Omental fat pad (tissue), 4 donors: ENCODE data around the gene MAGI1. TPM values are rescaled to one million over a fixed set of nuclear protein-coding genes. Genes with fewer than 3 reads are reported as not detected.

Source experiments
- ATAC-seq: fragments of 150-250 bp; one replicate; pipeline ENCODE4 v1.9.1; 2016; ENCODE audit warnings: mild to moderate bottlenecking, moderate library complexity; ENCODE audit not compliant: low FRiP score
- DNase-seq: peaks from one replicate; pipeline ENCODE4 v3.0.0-alpha.2; 2019; ENCODE audit warnings: low spot score
- CTCF ChIP-seq, 3 donors: fragments of 450-650 bp; IDR thresholded peaks; one replicate each; pipeline ENCODE4 v1.5.1; 2016 to 2017; ENCODE audit warnings: antibody characterized with exemption in 3 of 3, mild to moderate bottlenecking in 3 of 3, moderate library complexity in 2 of 3
- total RNA-seq, 4 donors: library from RNA; depleted of rRNA; stranded (reverse); fragments of >200 nt; gene quantifications; one replicate each; pipeline ENCODE4 v1.1.0, GENCODE V29; 2016

MAGI1 gene
- total RNA-seq, 4 donors from 2014 or later, result 22.9 to 38.8 (median 34.3) TPM

GRCh38 chr3:65953881-65954733, 84.6 kb downstream of the MAGI1 start:
- ATAC-seq (no peak), DNase-seq (no peak)
- TF ChIP-seq CTCF (IDR thresholded peaks at IDR 0.05), result no peak

- TF ChIP-seq CTCF (IDR thresholded peaks at IDR 0.05), result no peak
- DNase-seq, result no peak
- ATAC-seq, result peak; percentile 43
Observed at GRCh38 chr3:65953301-65953812, 85.4 kb downstream of the MAGI1 start.

- no peak for DNase-seq
- ATAC-seq, result peak; percentile 14
- no peak for TF ChIP-seq CTCF (IDR thresholded peaks at IDR 0.05)
Observed at GRCh38 chr3:65952842-65953241, 85.9 kb downstream of the MAGI1 start.

GRCh38 chr3:65951836-65952505, 86.7 kb downstream of the MAGI1 start:
- no peak for ATAC-seq
- no peak for DNase-seq
- no peak for TF ChIP-seq CTCF (IDR thresholded peaks at IDR 0.05)

- DNase-seq (no peak), ATAC-seq (no peak)
- TF ChIP-seq CTCF (IDR thresholded peaks at IDR 0.05), result no peak
Observed at GRCh38 chr3:65950340-65951326, 88.1 kb downstream of the MAGI1 start.

- no peak for TF ChIP-seq CTCF (IDR thresholded peaks at IDR 0.05)
- no peak for DNase-seq
- ATAC-seq, result no peak
Observed at GRCh38 chr3:65948841-65949573, 89.7 kb downstream of the MAGI1 start.
